ACHN (cell line): ENCODE results near the gene DTL.

Experiments used
- DNase-seq: peaks from one replicate; pipeline ENCODE4 v3.0.0-alpha.2; 2015
- in situ Hi-C: cut with HindIII; loops from 2 replicates; pipeline ENCODE4 v1.10.0; 2017; ENCODE audit warnings: low sequenced_read_pairs, low pct_ligation_motif_present, low pct_unique_long_range_greater_than_20kb

DTL gene

DNA sequence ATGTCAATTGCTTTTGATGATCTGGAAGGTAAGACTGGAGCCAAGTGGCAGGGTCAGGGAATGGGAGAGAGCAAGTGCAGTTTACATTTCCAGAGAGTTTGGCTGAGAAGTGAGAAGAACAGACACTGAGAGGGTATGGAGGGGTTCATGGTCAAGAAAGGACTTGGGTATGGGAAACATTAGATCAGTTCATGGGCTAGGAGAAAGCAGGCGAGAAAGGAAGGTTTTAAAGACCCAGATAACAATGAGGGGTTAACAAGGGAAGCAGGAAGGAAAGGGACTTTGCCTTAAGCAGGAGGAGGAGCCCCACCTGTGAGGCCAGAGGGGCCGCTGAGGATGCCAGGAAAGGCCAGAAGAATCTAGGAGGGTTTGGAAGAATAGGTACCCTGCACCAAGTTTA is 78.2 kb downstream of the DTL start:
- in situ Hi-C loops, result no loop called here
- DNase-seq, result no peak

DNA sequence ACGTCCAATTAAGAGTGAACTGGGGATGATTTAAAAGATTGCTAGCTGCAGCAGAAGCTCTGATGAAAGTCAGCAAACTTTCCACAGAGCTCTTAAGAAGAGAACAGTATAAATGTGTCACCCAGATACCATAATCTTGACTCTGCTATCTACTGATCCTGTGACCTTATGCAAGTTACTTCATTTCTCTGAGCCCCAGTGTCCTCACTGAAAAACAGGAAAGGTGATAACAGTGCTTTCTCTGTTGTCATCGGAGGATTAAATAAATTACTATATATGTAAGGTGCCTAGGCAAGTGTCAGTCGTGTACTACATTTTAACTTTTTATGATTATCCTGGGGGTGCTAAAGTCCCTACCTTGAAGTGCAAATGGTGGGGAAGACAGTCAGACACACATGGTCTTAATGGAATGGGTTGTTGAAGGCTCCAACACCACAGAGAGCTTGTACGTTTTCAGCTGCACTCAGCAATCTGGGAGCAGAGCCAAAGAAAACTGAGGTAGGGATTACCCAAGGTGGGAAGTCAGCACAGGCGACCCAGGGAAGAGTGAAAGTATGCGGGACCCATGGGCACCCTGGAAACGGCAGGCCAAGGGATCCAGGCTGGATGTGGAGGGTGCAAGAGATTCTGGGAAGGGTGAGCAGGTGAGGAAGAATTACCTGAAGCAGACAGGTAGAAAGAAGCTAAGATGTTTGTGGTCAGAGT is 82.8 kb downstream of the DTL start:
- no peak for DNase-seq
- in situ Hi-C loops, result no loop called here

DNA sequence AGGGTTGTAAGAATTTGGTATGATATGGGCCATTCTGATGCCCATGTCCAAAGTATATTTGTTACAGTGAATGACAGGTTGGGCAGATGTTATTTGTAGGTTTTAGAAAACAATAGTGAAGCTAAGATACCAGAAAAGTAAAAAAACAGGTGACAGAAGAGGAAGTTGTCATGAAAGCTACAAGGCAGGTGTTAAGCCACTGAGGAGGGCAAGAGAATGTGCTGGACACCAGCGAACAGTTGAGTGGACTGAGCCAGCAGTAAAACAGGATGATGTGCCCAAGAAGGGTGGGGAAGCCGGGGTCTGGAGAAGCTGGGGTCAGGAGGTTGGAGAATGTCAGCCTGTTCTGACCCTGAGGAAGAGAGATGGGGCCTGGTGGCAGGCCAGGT is 83.3 kb downstream of the DTL start:
- in situ Hi-C loops, result no loop called here
- DNase-seq, result no peak

DNA sequence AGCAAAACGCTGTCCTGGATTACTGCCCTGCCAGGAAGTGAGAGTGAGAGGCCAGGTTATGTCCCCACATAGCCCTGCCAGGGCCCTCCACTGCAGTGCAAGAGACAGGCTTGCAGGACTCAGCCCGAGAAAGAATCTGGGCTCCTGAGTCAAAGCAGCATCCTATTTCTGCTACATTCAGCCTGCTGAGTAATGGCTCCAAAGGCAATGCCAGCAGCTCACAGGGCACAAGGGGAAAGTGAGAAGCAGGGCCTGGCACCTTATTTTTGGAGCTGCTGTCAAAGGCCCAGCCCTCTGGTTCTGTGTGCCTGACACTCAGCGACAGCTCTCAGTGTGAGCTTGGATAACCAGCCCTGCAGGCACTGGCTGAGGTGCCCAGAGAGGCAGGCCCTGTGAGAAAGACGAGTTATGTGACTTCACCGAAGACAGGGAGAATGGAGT is 83.9 kb downstream of the DTL start:
- no peak for DNase-seq
- in situ Hi-C loops, result no loop called here

DNA sequence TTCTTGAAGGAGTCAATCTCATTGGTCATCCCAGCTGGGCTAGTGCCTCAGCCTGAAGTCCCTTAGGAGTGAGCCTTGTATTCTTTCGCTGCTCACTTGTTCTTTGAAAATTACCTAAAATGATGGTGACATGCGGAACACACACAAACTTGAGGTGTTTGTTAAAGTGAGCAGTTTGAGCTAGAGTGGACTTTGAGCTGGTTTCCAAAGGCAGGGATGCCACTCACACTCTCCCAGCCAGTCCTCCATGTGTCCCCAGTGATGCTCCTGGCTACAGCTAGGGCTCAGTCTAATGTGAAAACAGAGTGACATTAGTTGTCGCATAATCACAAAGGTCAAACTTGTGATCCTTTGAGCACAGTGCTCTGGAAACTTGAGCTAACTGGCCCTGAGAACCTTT is 84.3 kb downstream of the DTL start:
- in situ Hi-C loops, result no loop called here
- no peak for DNase-seq

DNA sequence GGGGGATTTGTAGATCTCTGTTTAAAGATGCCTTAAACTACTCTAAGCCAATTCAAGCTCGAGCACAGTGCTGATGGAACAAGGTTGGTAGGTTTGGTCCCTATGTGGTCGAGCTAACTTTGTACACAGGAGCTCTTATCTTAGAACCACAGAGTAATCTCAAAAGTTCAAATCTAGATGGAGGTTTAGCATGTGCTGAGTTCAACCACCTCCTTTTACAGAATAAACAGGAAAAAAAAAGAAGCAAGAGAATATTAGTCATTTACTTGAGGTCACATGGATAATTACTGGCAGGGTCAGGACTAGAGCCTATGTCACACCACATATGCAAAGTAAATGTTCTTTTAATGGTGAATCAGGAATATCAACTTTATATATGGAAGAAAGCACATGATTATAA is 86.2 kb downstream of the DTL start:
- in situ Hi-C loops, result no loop called here
- no peak for DNase-seq

DNA sequence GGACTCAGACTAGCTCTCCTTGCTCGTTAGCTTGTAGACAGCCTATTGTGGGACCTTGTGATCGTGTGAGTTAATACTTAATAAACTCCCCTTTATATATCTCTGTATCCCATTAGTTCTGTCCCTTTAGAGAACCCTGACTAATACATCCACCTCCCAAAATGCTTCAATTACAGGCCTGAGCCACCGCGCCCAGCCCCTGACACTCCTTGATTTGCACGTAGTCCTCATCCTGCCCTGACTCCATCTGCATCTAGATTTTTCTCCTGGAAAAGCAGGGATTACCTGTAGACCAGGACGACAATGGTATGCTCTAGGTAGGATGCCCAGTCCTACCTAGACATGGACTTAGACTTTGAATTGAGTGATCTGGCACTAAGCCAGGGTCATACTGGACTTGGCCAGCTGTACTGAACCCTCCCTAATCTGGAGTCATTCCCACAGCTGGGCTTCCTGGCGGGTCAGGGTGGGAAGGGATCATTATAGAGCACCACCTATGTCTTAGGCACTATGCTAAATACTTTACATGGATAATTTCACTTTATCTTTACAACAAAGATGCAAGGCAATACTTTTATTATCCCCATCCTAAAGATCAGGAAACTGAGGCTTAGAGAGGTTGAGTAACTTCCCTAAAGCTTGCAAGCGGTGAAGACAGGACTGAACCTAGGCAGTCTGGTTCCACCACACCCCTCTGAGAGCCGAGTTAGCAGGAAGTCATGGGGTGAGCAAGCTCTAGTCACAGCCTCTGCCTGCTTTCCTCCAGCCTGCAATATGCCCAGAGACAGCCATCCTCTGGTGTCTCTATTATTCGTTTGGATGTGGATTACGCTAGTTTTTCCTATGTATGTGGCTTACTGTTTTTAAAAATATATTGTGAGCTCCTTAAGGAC is 89.4 kb downstream of the DTL start:
- DNase-seq, result no peak
- in situ Hi-C loops, result no loop called here

DNA sequence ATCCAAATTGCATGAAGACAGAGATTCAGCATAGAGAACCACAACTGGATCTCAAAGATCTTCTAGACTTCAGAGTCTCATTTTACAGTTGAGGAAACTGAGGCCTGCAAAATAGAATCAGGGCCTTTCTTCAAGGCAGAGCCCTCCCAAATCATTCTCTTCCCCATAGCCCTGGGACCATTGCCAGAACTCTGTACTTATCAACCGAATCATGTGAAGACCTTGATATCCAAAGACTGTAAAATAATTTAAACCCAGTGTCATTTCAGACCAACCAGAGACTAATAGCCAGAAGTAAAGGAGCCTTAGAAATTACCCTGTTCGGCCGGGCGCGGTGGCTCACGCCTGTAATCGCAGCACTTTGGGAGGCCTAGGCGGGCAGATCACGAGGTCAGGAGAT is 90.1 kb downstream of the DTL start:
- in situ Hi-C loops, result no loop called here
- no peak for DNase-seq

DNA sequence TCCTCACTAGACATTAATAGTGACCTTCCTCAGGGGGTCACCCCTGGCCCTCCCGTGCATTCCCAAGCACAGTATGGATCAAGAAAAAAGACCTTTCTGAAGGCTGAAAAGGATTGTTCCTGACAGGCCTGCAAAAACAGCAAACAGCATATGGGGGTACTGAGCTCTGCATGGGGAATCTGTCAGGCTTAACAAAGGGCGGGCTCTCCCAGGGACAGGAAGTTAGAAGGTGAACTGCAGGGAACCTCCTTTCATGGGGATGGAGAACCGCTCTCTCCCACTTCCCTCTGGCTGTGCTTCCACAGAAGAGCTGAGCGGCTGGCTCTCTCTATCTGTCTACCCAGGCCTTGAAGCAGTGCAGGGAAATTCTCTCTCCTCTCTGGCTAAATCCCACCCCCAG is 91.7 kb downstream of the DTL start:
- in situ Hi-C loops, result no loop called here
- DNase-seq, result no peak

DNA sequence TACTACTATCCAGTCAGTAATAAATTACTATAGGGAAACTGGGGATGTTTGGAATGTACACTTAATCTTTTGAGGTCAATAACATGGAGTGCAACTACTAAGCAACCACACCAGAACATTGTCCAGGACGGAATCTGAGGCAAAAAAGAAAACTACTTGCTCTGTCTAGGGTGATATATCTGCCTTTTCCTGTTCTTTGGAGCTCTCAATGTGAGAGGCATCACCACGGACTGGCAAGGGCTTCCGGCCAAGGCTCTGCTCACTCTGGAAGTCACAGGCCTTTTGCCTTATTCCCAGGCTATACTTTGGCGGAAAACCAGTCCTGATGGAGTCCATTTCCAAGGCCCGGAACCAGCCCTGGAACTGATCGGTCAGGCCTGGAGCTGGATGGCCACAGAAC is 94.2 kb downstream of the DTL start:
- no peak for DNase-seq

DNA sequence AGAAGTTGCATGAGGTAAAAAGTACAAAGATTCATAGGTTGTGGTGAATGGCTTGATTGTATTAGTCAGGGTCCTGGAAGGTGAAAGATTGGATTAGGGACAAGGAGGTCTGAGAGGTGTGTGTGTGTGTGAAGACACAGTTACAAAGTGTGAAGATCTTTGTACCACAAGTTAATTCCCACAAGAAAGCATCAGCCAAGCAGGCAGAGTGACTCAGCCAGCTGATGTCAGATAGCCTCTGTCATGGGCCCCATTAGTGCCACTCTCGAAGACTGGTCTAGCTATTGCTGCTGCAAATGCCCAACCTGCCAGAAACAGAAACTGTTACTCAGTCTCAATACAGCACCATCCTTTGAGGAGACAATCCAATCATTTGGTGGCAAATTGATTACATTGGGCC is 96.5 kb downstream of the DTL start:
- DNase-seq, result no peak
- in situ Hi-C loops, result no loop called here

More for the DNA sequence above, 94.2 kb downstream of the DTL start:
- in situ Hi-C loops, result no loop called here

DNA sequence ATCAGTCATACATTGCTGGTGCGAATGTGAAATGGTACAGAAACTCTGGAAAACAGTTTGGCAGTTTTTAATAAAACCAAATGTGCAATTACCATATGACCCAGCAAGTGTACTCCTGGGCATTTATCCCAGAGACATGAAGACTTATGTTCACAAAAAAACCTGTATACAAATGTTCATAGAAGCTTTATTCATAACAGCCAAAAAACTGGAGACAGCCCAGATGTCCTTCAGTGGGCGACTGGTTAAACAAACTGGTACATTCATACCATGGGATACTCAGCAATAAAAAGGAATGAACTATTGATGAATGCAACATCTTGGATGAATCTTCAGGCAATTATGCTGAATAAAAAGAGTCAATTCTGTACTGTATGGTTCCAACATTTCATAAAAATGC is 97.8 kb downstream of the DTL start:
- DNase-seq, result no peak
- in situ Hi-C loops, result no loop called here

DNA sequence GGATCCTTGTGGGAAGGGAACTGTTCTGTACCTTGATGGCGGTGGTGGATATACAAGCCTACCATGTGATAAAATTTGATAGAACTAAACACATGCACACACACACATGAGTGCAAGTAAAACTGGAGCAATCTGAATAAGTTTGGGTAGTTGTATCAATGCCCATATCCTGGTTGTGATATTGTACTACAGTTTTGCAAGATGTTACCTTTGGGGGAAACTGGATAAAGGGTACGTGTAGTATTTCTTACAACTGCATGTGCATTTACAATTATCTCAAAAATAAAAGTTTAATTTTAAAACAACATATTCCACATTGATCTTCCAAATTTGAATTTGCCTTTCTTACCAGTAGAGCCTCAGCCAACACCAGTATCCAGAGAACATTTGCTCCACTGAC is 99.6 kb downstream of the DTL start:
- no peak for DNase-seq
- in situ Hi-C loops, result no loop called here

DNA sequence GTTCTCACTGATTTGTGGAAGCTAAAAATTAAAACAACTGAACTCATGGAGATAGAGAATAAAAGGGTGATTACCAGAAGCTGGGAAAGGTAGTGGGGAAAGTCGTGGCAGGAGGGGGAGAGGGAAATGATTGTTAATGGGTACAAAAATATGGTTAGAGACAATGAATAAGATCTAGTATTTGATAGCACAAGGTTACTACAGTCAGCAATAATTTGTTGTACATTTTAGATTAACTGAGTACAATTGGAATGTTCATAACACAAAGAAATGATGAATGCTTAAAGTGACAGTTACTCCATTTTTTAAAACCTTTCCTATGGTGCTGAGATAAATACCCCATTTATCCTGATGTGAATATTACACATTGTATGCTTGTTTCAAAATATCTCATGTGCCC is 102.3 kb downstream of the DTL start:
- in situ Hi-C loops, result no loop called here
- DNase-seq, result no peak

DNA sequence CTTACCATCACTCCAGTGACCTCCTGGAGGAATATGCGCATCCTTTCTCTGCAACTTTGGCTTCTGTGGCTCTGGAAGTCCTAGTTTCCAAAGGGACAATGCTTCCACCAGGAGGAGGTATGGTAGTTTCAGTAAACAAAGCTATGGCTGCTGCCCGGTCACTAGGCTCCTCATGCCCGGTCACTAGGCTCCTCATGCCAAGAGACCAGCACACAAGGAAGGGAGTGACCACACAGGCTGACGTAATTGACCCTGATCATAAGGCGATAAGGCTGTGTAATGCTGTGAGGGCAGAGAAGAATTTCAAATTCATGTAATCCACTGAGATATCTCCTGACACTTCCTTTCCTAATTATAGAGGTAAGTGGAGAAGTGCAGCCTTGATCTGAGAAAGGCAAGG is 102.9 kb downstream of the DTL start:
- in situ Hi-C loops, result no loop called here
- DNase-seq, result no peak

DNA sequence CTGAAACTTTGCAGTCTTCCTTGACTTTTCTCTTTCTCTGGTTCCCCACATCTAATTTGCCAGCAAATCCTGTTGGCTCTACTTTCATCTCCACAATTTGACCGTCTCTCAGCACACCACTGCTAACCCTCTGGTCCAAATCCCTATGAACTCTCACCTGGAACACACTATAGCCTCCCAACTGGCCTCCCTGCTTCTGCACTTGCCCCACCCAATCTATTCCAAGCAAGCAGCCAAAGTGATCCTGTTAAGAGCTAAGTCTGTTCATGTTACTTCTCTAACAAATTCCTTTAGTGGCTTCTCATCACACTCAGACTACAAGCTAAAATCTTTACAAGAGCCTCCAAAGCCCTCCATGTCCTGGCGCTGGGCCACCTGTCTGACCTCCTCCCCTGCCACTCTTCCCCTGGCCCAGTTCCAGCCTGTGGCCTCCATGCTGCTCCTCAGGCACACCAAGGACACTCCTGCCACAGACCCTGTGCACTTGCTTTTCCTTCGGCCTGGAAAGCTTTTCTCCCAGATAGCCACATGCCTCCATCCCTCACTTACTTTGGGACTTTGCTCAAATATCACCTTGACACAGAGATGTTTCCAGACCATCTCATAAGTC is 104.1 kb downstream of the DTL start:
- DNase-seq, result no peak
- in situ Hi-C loops, result no loop called here

DNA sequence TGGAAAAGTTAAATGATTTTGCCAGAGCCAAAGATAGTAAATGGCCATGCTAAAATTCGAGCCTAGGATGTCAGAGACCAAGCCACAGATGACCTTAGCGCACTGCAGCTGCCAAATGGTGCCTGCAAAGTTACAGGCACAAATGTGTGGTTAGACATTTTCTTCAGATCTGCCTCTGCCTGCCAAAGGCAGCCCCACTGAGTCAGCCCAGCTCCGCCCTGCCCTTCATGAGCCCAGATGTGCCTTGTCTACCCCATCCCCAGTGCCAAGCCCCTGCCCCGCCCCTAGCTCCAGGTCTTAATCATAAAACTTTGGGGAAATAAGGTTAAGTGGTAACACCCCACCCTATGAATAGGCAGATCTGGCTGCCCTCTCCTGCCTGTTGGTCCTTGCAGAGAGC is 105.9 kb downstream of the DTL start:
- no peak for DNase-seq
- in situ Hi-C loops, result no loop called here

DNA sequence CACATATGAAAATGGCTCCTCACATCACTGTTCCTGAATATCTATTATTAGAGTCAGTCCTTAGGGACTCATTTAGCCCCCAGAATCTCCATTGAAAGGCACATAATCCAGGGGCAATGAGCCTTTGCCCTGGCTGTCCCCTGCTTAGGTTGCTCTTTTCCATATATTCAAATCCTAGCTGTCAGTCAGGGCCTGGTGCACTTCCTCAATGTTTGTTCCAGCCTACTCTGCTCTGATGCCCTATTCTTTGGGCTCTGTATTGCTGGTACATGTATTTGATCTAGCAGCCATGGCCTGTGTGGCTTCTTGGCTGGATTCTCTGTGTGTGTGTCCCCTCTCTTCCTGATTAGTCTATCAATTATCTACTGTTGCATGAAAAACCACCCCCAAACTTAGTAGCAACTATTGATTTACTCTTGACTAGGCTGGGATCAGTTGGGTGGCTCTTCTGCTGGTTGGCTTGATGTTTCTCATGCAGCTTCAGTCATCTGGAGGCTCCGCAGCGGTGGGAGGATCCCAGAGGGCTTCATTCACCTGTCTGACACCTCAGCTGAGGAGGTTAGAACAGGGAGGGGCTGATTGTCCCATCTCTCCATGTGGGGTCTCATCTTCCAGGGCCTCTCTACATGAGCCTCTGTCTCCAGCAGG is 107.5 kb downstream of the DTL start:
- DNase-seq, result no peak
- in situ Hi-C loops, result no loop called here

DNA sequence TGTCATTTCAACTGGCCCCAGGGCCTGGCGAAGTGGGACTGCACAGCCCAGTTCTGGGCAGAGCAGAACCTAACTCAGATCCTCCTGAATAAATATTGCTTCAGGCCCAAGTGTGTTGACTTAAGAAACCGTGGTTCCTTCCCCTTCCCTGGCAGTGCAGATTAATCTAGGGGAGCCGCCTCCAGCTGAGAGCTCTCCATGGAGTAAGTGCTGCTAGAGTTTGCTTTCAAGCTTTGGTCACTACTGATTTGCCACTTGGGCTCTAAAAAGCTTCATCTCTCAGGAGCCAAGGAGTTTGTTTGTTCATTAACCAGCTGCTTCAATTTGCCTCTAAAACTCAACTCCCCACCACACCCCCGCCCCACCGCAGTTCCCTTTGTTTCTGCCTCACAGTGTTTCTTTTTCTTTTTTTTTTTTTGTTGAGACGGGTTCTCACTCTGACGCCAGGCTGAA is 112.1 kb downstream of the DTL start:
- in situ Hi-C loops, result no loop called here

More for the DNA sequence above, 112.1 kb downstream of the DTL start:
- DNase-seq, result no peak
